Endothelial cell of umbilical vein (primary cell): ENCODE measurements around the gene STK39. TPM values are rescaled to one million over a fixed set of nuclear protein-coding genes. Genes with fewer than 3 reads are reported as not detected.

Source experiments
- BruUV-seq: library from RNA; stranded (reverse); fragments of 400-500 nt; replicated peaks from 2 replicates; lab custom pipeline; 2021; lab: Mats Ljungman, UMichigan
- CTCF ChIA-PET: fragments of 300-600, 350-600 bp; sonication (Branson Sonifier 250); formaldehyde crosslinking; loops from one replicate; lab custom pipeline; 2021; ENCODE audit warnings: antibody characterized with exemption, inconsistent platforms; lab: Charles Lee
- POLR2A ChIA-PET: fragments of 300-600, 350-600 bp; sonication (Branson Sonifier 250); formaldehyde crosslinking; loops from one replicate; lab custom pipeline; 2021; ENCODE audit warnings: antibody characterized with exemption, inconsistent platforms; lab: Charles Lee
- DNase-seq: peaks from one replicate; pipeline ENCODE4 v3.0.0-alpha.2; 2011; ENCODE audit warnings: low read depth, low spot score
- FAIRE-seq: peaks from 2 replicates; lab custom pipeline; 2011; peaks lifted over from hg19 to GRCh38; lab: Jason Lieb, UNC
- H2AFZ ChIP-seq: 2 replicates; pipeline ENCODE4 v1.6.0; 2012; ENCODE audit warnings: low read depth, low read length, control low read depth, inconsistent platforms
- H3K27ac ChIP-seq: 2 replicates; pipeline ENCODE4 v1.5.1; 2011; ENCODE audit warnings: low read depth, mild to moderate bottlenecking, control low read depth, low read length, moderate library complexity; ENCODE audit not compliant: insufficient read depth
- H3K27me3 ChIP-seq, 2 experiments: 2 replicates each; pipeline versions ENCODE4 v1.6.0 to v1.6.1; 2011; ENCODE audit warnings: low read length in 2 of 2, mixed read lengths in 1 of 2; ENCODE audit not compliant: control insufficient read depth in 2 of 2, insufficient read depth in 2 of 2
- H3K36me3 ChIP-seq, 2 experiments: 2 replicates in 1 of 2; 3 replicates in 1 of 2; pipeline ENCODE4 v1.5.1; 2011; ENCODE audit warnings: low read length in 2 of 2, mild to moderate bottlenecking in 1 of 2, moderate library complexity in 1 of 2; ENCODE audit not compliant: control insufficient read depth in 2 of 2, insufficient read depth in 2 of 2; ENCODE audit errors: extremely low read depth in 1 of 2
- H3K4me1 ChIP-seq: 3 replicates; pipeline ENCODE4 v1.5.1; 2011; ENCODE audit warnings: mild to moderate bottlenecking, low read length; ENCODE audit not compliant: control insufficient read depth, insufficient read depth; ENCODE audit errors: extremely low read depth
- H3K4me2 ChIP-seq: 2 replicates; pipeline ENCODE4 v1.6.1; 2011; ENCODE audit warnings: low read length, control low read depth, mixed read lengths; ENCODE audit not compliant: insufficient read depth
- H3K4me3 ChIP-seq, 3 experiments: fragments of 200-600 bp in 1 of 3; sonication (generic), shearing (Covaris generic) in 1 of 3; replicated peaks in 1 of 3; 2 replicates each; pipeline ENCODE4 v1.5.1; 2011 to 2016; ENCODE audit warnings: control low read depth in 3 of 3, low read length in 3 of 3, mild to moderate bottlenecking in 2 of 3, inconsistent platforms in 1 of 3, low read depth in 1 of 3, moderate library complexity in 1 of 3; ENCODE audit not compliant: insufficient read depth in 1 of 3
- H3K79me2 ChIP-seq: 2 replicates; pipeline ENCODE4 v1.6.0; 2012; ENCODE audit warnings: low read length, inconsistent platforms; ENCODE audit not compliant: control insufficient read depth, insufficient read depth
- H3K9ac ChIP-seq: replicated peaks from 2 replicates; pipeline ENCODE3; 2011; ENCODE audit warnings: low read length, control low read depth; ENCODE audit not compliant: insufficient read depth; ENCODE audit errors: extremely low read depth
- H3K9me1 ChIP-seq: replicated peaks from 3 replicates; pipeline ENCODE4 v1.6.0; 2011; ENCODE audit warnings: mild to moderate bottlenecking, low read length; ENCODE audit not compliant: control insufficient read depth, insufficient read depth; ENCODE audit errors: extremely low read depth
- H3K9me3 ChIP-seq: replicated peaks from 2 replicates; pipeline ENCODE4 v1.5.1; 2012; ENCODE audit warnings: low read length, inconsistent platforms; ENCODE audit not compliant: control insufficient read depth, insufficient read depth
- H4K20me1 ChIP-seq: replicated peaks from 2 replicates; pipeline ENCODE3; 2011; ENCODE audit warnings: mild to moderate bottlenecking, low read length; ENCODE audit not compliant: control insufficient read depth, insufficient read depth; ENCODE audit errors: extremely low read depth
- CTCF ChIP-seq, 2 donors: IDR thresholded peaks; 1 replicate in 1 of 2; 2 replicates in 1 of 2; pipeline ENCODE4 v1.5.1; 2011; ENCODE audit warnings: low read length in 2 of 2, mild to moderate bottlenecking in 2 of 2, moderate library complexity in 2 of 2, control low read depth in 1 of 2, inconsistent platforms in 1 of 2, low read depth in 1 of 2; ENCODE audit not compliant: insufficient read depth in 1 of 2; ENCODE audit errors: extremely low read depth in 1 of 2
- EZH2 ChIP-seq: IDR thresholded peaks from 2 replicates; pipeline ENCODE4 v1.6.1; 2012; ENCODE audit warnings: borderline replicate concordance, low read depth, mild to moderate bottlenecking, moderate library complexity, low read length, inconsistent platforms; ENCODE audit not compliant: severe bottlenecking
- FOS ChIP-seq: IDR thresholded peaks from 2 replicates; pipeline ENCODE4 v1.6.1; 2011; ENCODE audit warnings: mild to moderate bottlenecking, low read length, moderate library complexity, borderline replicate concordance; ENCODE audit not compliant: insufficient read depth
- GATA2 ChIP-seq: IDR thresholded peaks from 2 replicates; pipeline ENCODE4 v1.7.0; 2011; ENCODE audit warnings: low read depth, mild to moderate bottlenecking, moderate library complexity, mixed read lengths, low read length; ENCODE audit not compliant: insufficient read length, insufficient read depth
- JUN ChIP-seq: IDR thresholded peaks from 2 replicates; pipeline ENCODE4 v1.6.1; 2011; ENCODE audit warnings: borderline replicate concordance, low read depth; ENCODE audit not compliant: insufficient read length, insufficient read depth
- MAX ChIP-seq: IDR thresholded peaks from 2 replicates; pipeline ENCODE4 v1.6.1; 2011; ENCODE audit not compliant: insufficient read depth, insufficient read length
- MYC ChIP-seq: IDR thresholded peaks from one replicate; pipeline ENCODE4 v1.6.1; 2011; ENCODE audit warnings: mild to moderate bottlenecking, low read depth, low read length
- POLR2A ChIP-seq: IDR thresholded peaks from 2 replicates; pipeline ENCODE4 v1.6.1; 2012; ENCODE audit warnings: low read depth, mild to moderate bottlenecking, control low read depth, low read length
- dilution Hi-C: fragments of 300-500 bp; cut with MboI; formaldehyde crosslinking; loops from one replicate; pipeline ENCODE4 v1.15.0; 2019; ENCODE audit warnings: low sequenced_read_pairs; ENCODE audit not compliant: extremely low pct_ligation_motif_present
- intact Hi-C: fragments of 100-400 bp; cut with micrococcal nuclease; formaldehyde crosslinking; loops from one replicate; pipeline ENCODE4 v1.10.0; 2022
- polyA plus RNA-seq, 4 experiments: library from polyadenylated mRNA; depleted of rRNA in 3 of 4; stranded (reverse) in 3 of 4; unstranded in 1 of 4; fragments of >200 nt; gene quantifications; 2 replicates each; pipeline versions ENCODE4 v1.2.1 to v1.2.3, GENCODE V29; 2011 to 2012; ENCODE audit warnings: missing spikeins in 1 of 4
- total RNA-seq: library from RNA; stranded (reverse); gene quantifications from 2 replicates; pipeline ENCODE4 v1.2.3, GENCODE V29; 2021

The STK39 gene
- total and polyA plus RNA-seq, 2 donors (not counting 3 experiments of a cell fraction or from before 2014, with no cell fraction given), result 4.6 to 13.1 TPM

GRCh38 chr2:168244318-168244717 lies 3.1 kb downstream of the STK39 start:
- BruUV-seq, result no TSS peak
- Histone ChIP-seq H2AFZ (no peak overlapping the region), H3K36me3 (no peaks in the 10 kb centered on the region), H3K79me2 (peaks cover 38% of the 10 kb centered on the region), H3K27ac (no peak overlapping the region), H3K4me3 (no peak overlapping the region), H3K9me1 (no peaks in the 10 kb centered on the region), H3K4me1 (peaks cover 21% of the 10 kb centered on the region), H3K9me3 (no peaks in the 10 kb centered on the region), H3K27me3 (peaks cover 0 to 2% of the 10 kb centered on the region in 2 experiments), H3K9ac (no peak overlapping the region), H3K4me2 (no peak overlapping the region), H4K20me1 (no peaks in the 10 kb centered on the region)
- FAIRE-seq, result no peak
- TF ChIP-seq GATA2 (no peak), FOS (no peak), MAX (no peak), JUN (no peak)
- POLR2A ChIA-PET, result no interaction called here
- DNase-seq, result no peak
- dilution Hi-C loops, result no loop called here
- CTCF ChIA-PET, result no interaction called here
- intact Hi-C loops, result no loop called here

GRCh38 chr2:168243061-168243460 lies 4.3 kb downstream of the STK39 start:
- Histone ChIP-seq H3K36me3 (no peaks in the 10 kb centered on the region), H3K4me1 (peaks cover 22% of the 10 kb centered on the region), H3K9me3 (no peaks in the 10 kb centered on the region), H2AFZ (no peak overlapping the region), H3K27ac (no peak overlapping the region), H3K9me1 (no peaks in the 10 kb centered on the region), H3K4me2 (no peak overlapping the region), H3K9ac (no peak overlapping the region), H3K79me2 (peaks cover 41% of the 10 kb centered on the region), H4K20me1 (no peaks in the 10 kb centered on the region), H3K27me3 (no peaks in the 10 kb centered on the region), H3K4me3 (no peak overlapping the region)
- intact Hi-C loops (no loop called here), dilution Hi-C loops (no loop called here)
- FAIRE-seq (no peak), DNase-seq (no peak)
- BruUV-seq, result no TSS peak
- ChIA-PET POLR2A (no interaction called here), CTCF (no interaction called here)
- TF ChIP-seq JUN (no peak), POLR2A (no peak), GATA2 (no peak), EZH2 (no peak), MAX (no peak), MYC (no peak), FOS (no peak), CTCF (IDR thresholded peaks at IDR 0.05; ENCODE audit: extremely low read depth in 1 of 2, insufficient read depth in 1 of 2, low read depth in 1 of 2, low read length in 2 of 2) (no peak)
